H1 (cell line): ENCODE results near the gene LLGL2. TPM values are rescaled to one million over a fixed set of nuclear protein-coding genes. Genes with fewer than 3 reads are reported as not detected.
A peak's percentile ranks its signal among the peaks of the same experiment; 100 is the strongest.

Source experiments
- CTCF ChIA-PET: fragments of 300-600 bp; sonication (Branson Sonifier 250); formaldehyde crosslinking; loops from one replicate; lab custom pipeline; 2021; ENCODE audit not compliant: partially characterized antibody; lab: Charles Lee
- POLR2A ChIA-PET: fragments of 300-600 bp; sonication (Branson Sonifier 250); formaldehyde crosslinking; loops from one replicate; lab custom pipeline; 2021; ENCODE audit warnings: inconsistent platforms; ENCODE audit not compliant: partially characterized antibody; lab: Charles Lee
- DNase-seq, 2 experiments: peaks; one replicate each; pipeline versions ENCODE4 v3.0.0 to v3.0.0-alpha.2; 2010 to 2022; ENCODE audit warnings: low spot score in 2 of 2, low read depth in 1 of 2, mixed read lengths in 1 of 2
- FAIRE-seq: peaks from 2 replicates; lab custom pipeline; 2011; peaks lifted over from hg19 to GRCh38; lab: Jason Lieb, UNC
- H2AFZ ChIP-seq: 2 replicates; pipeline ENCODE4 v1.8.1; 2012; ENCODE audit warnings: low read length, inconsistent platforms
- H2AK5ac ChIP-seq: 2 replicates; pipeline ENCODE4 v1.6.1; 2013; ENCODE audit warnings: low read depth, low read length
- H2BK120ac ChIP-seq: replicated peaks from 2 replicates; pipeline ENCODE3; 2013; ENCODE audit warnings: low read depth, low read length, inconsistent platforms
- H2BK12ac ChIP-seq: 2 replicates; pipeline ENCODE4 v1.6.1; 2013; ENCODE audit warnings: low read depth, low read length
- H2BK15ac ChIP-seq: 2 replicates; pipeline ENCODE4 v1.6.1; 2013; ENCODE audit warnings: low read length
- H2BK20ac ChIP-seq: 2 replicates; pipeline ENCODE4 v1.6.1; 2013; ENCODE audit warnings: low read length
- H2BK5ac ChIP-seq: 2 replicates; pipeline ENCODE4 v1.6.1; 2013; ENCODE audit warnings: low read depth, low read length
- H3K14ac ChIP-seq: 2 replicates; pipeline ENCODE4 v1.6.1; 2013; ENCODE audit warnings: inconsistent platforms; ENCODE audit not compliant: insufficient read length
- H3K18ac ChIP-seq: 2 replicates; pipeline ENCODE4 v1.6.1; 2013; ENCODE audit warnings: low read length; ENCODE audit errors: extremely low read depth
- H3K23ac ChIP-seq: 2 replicates; pipeline ENCODE4 v1.6.1; 2013; ENCODE audit warnings: inconsistent platforms; ENCODE audit not compliant: insufficient read length
- H3K23me2 ChIP-seq: 2 replicates; pipeline ENCODE4 v1.6.1; 2013; ENCODE audit warnings: low read depth, low read length
- H3K27ac ChIP-seq: 2 replicates; pipeline ENCODE4 v1.6.1; 2011; ENCODE audit warnings: low read depth, low read length, inconsistent platforms
- H3K27me3 ChIP-seq, 4 experiments: replicated peaks in 1 of 4; 1 replicate in 1 of 4; 2 replicates in 3 of 4; pipeline versions ENCODE4 v1.6.1 to v1.8.1; 2011 to 2013; ENCODE audit warnings: low read length in 3 of 4, mild to moderate bottlenecking in 3 of 4, inconsistent platforms in 2 of 4, mixed read lengths in 2 of 4, moderate library complexity in 1 of 4; ENCODE audit not compliant: control insufficient read depth in 3 of 4, insufficient read depth in 3 of 4; ENCODE audit errors: extremely low read depth in 1 of 4
- H3K36me3 ChIP-seq, 4 experiments: 2 replicates each; pipeline versions ENCODE4 v1.6.1 to v1.8.1; 2011 to 2013; ENCODE audit warnings: mild to moderate bottlenecking in 4 of 4, low read length in 3 of 4, moderate library complexity in 2 of 4, control low read depth in 1 of 4, inconsistent platforms in 1 of 4; ENCODE audit not compliant: insufficient read depth in 4 of 4, control insufficient read depth in 2 of 4
- H3K4ac ChIP-seq: replicated peaks from 2 replicates; pipeline ENCODE3; 2013; ENCODE audit warnings: low read length, low read depth, mixed read lengths, inconsistent platforms; ENCODE audit not compliant: insufficient read length
- H3K4me1 ChIP-seq, 4 experiments: replicated peaks in 1 of 4; 1 replicate in 1 of 4; 2 replicates in 3 of 4; pipeline versions ENCODE4 v1.6.1 to v1.8.1; 2011 to 2013; ENCODE audit warnings: low read length in 3 of 4, inconsistent platforms in 2 of 4, mixed read lengths in 1 of 4; ENCODE audit not compliant: insufficient read depth in 4 of 4, control insufficient read depth in 3 of 4
- H3K4me2 ChIP-seq, 2 experiments: 2 replicates each; pipeline versions ENCODE4 v1.6.1 to v1.8.1; 2011 to 2013; ENCODE audit warnings: low read depth in 2 of 2, low read length in 2 of 2, control low read depth in 1 of 2, inconsistent platforms in 1 of 2, mild to moderate bottlenecking in 1 of 2; ENCODE audit not compliant: insufficient read depth in 1 of 2
- H3K4me3 ChIP-seq, 4 experiments: fragments of 200-600, 300-600 bp in 1 of 4; sonication (generic), shearing (Covaris generic), sonication (Bioruptor Twin) in 1 of 4; 2 replicates each; pipeline versions ENCODE4 v1.5.1 to v1.8.1; 2011 to 2016; ENCODE audit warnings: low read length in 4 of 4, low read depth in 3 of 4, control low read depth in 2 of 4, inconsistent platforms in 2 of 4, mild to moderate bottlenecking in 2 of 4, mixed read lengths in 1 of 4, moderate library complexity in 1 of 4; ENCODE audit not compliant: insufficient read depth in 2 of 4; ENCODE audit errors: extremely low read depth in 1 of 4
- H3K56ac ChIP-seq: replicated peaks from 2 replicates; pipeline ENCODE3; 2013; ENCODE audit warnings: low read depth, mild to moderate bottlenecking, mixed read lengths, low read length, inconsistent platforms; ENCODE audit not compliant: insufficient read length
- H3K79me1 ChIP-seq: 2 replicates; pipeline ENCODE4 v1.6.1; 2013; ENCODE audit warnings: low read depth, low read length, control low read depth
- H3K79me2 ChIP-seq, 2 experiments: 2 replicates each; pipeline versions ENCODE4 v1.6.1 to v1.8.1; 2012 to 2013; ENCODE audit warnings: low read length in 2 of 2, mild to moderate bottlenecking in 2 of 2, inconsistent platforms in 1 of 2; ENCODE audit not compliant: insufficient read depth in 2 of 2, control insufficient read depth in 1 of 2
- H3K9ac ChIP-seq, 4 experiments: replicated peaks in 1 of 4; 1 replicate in 1 of 4; 2 replicates in 3 of 4; pipeline versions ENCODE4 v1.6.1 to v1.8.1; 2011 to 2013; ENCODE audit warnings: low read depth in 3 of 4, low read length in 3 of 4, control low read depth in 2 of 4, mild to moderate bottlenecking in 2 of 4, moderate library complexity in 2 of 4, inconsistent platforms in 1 of 4; ENCODE audit errors: extremely low read depth in 1 of 4
- H3K9me3 ChIP-seq, 2 experiments: 2 replicates each; pipeline versions ENCODE4 v1.6.1 to v1.8.1; 2012 to 2013; ENCODE audit warnings: mild to moderate bottlenecking in 2 of 2, moderate library complexity in 2 of 2, control low read depth in 1 of 2, inconsistent platforms in 1 of 2, low read depth in 1 of 2, low read length in 1 of 2, mixed read lengths in 1 of 2; ENCODE audit not compliant: insufficient read depth in 2 of 2
- H4K20me1 ChIP-seq, 2 experiments: replicated peaks in 1 of 2; 2 replicates each; pipeline versions ENCODE3 to v1.8.1; 2011 to 2013; ENCODE audit warnings: inconsistent platforms in 2 of 2, low read length in 2 of 2, mild to moderate bottlenecking in 1 of 2; ENCODE audit not compliant: insufficient read depth in 2 of 2, control insufficient read depth in 1 of 2
- H4K5ac ChIP-seq: 2 replicates; pipeline ENCODE4 v1.6.1; 2013; ENCODE audit warnings: low read length, low read depth, mixed read lengths, inconsistent platforms; ENCODE audit not compliant: insufficient read length
- H4K8ac ChIP-seq: 2 replicates; pipeline ENCODE4 v1.8.0; 2013; ENCODE audit warnings: mild to moderate bottlenecking, moderate library complexity, low read length, inconsistent platforms; ENCODE audit not compliant: insufficient read depth; ENCODE audit errors: extremely low read depth
- H4K91ac ChIP-seq: replicated peaks from 2 replicates; pipeline ENCODE3; 2013; ENCODE audit warnings: low read length, mixed read lengths, inconsistent platforms; ENCODE audit not compliant: insufficient read length
- POLR2A ChIP-seq, 2 experiments: IDR thresholded peaks; 1 replicate in 1 of 2; 2 replicates in 1 of 2; pipeline ENCODE4 v1.6.1; 2011; ENCODE audit warnings: low read depth in 2 of 2, low read length in 2 of 2, mild to moderate bottlenecking in 2 of 2; ENCODE audit errors: control extremely low read depth in 1 of 2
- RAD21 ChIP-seq, 2 experiments: IDR thresholded peaks in 1 of 2; conservative IDR thresholded peaks in 1 of 2; 2 replicates each; pipeline ENCODE4 v1.6.1; 2011; ENCODE audit warnings: low read depth in 2 of 2, low read length in 2 of 2, improper control_type of control experiment in 1 of 2, inconsistent platforms in 1 of 2, mild to moderate bottlenecking in 1 of 2, moderate library complexity in 1 of 2
- WGBS, 2 experiments: shearing (Covaris generic) in 1 of 2; methylation state at CpG; one replicate each; pipeline versions ENCODE4 v1.1.6 to v1.1.7; 2013 to 2015; ENCODE audit warnings: low lambda C conversion rate in 2 of 2, mixed read lengths in 2 of 2, inconsistent platforms in 1 of 2, low coverage in 1 of 2, missing lambda C conversion rate in 1 of 2; ENCODE audit not compliant: insufficient replicate concordance in 2 of 2, insufficient coverage in 1 of 2, insufficient read length in 1 of 2; ENCODE audit errors: extremely low coverage in 1 of 2, missing lambda C conversion rate in 1 of 2; 5-methylcytosine and 5-hydroxymethylcytosine counted together
- polyA plus RNA-seq, 7 experiments: library from polyadenylated mRNA; depleted of rRNA in 3 of 7; stranded (reverse) in 5 of 7; unstranded in 2 of 7; fragments of >200 nt in 5 of 7; fragments of 200-250 nt in 2 of 7; gene quantifications; 1 replicate in 5 of 7; 2 replicates in 1 of 7; 4 replicates in 1 of 7; pipeline versions ENCODE4 v1.2.1 to v1.2.3, GENCODE V29; 2011 to 2013; ENCODE audit warnings: missing spikeins in 2 of 7, mixed read lengths in 2 of 7
- total RNA-seq: library from RNA; stranded (reverse); fragmentation: NEBNext Ultra II Directional; extraction: Animal tissue kit (Norgen Biotek cat#: 25700); gene quantifications from 2 replicates; pipeline ENCODE4 v1.2.1, GENCODE V29; 2021

LLGL2 gene
- total and polyA plus RNA-seq, 2 of the 8 experiments (the other 6 are each of a cell fraction or from before 2014, with no cell fraction given) = 64.5 to 77.1 TPM

GRCh38 chr17:75561927-75562603 lies 36.6 kb downstream of the LLGL2 start:
- H2BK120ac ChIP-seq = no peak overlapping the region
- H3K4me1 ChIP-seq = peaks cover 0 to 13% (median 5%) of the 10 kb centered on the region in 4 experiments; a peak in 4 of 7 replicates
- no peaks in the 10 kb centered on the region for H3K79me1 ChIP-seq
- no peak overlapping the region for H3K56ac ChIP-seq
- POLR2A ChIA-PET = no interaction called here
- no peak overlapping the region for H3K23ac ChIP-seq
- no peak overlapping the region for H3K27ac ChIP-seq
- H3K4me3 ChIP-seq = no peak overlapping the region
- no peak overlapping the region for H3K18ac ChIP-seq
- H4K20me1 ChIP-seq = peaks cover 0 to 10% of the 10 kb centered on the region in 2 experiments
- H3K79me2 ChIP-seq = no peaks in the 10 kb centered on the region
- no peak overlapping the region for H4K91ac ChIP-seq
- H3K9me3 ChIP-seq = no peaks in the 10 kb centered on the region
- DNase-seq (no peak), FAIRE-seq (no peak)
- H3K36me3 ChIP-seq = peaks cover 3 to 15% (median 10%) of the 10 kb centered on the region in 4 experiments
- no peak overlapping the region for H2BK5ac ChIP-seq
- 90% methylated on average over 5 of the region's 5 CpGs; no CpG with 5 or more reads in 1 of the 2 experiments for WGBS, 2 experiments
- no peak overlapping the region for H3K4ac ChIP-seq
- no peak overlapping the region for H4K8ac ChIP-seq
- H3K9ac ChIP-seq = no peak overlapping the region
- no peak overlapping the region for H3K14ac ChIP-seq
- H4K5ac ChIP-seq = no peak overlapping the region
- H3K27me3 ChIP-seq = no peaks in the 10 kb centered on the region
- no peak overlapping the region for H2BK15ac ChIP-seq
- TF ChIP-seq POLR2A (IDR thresholded peaks at IDR 0.05; ENCODE audit: control extremely low read depth in 1 of 2, low read depth in 2 of 2, low read length in 2 of 2) (no peak), RAD21 (IDR thresholded peaks at IDR 0.05 in 1 of 2, conservative IDR thresholded peaks at IDR 0.05 in 1 of 2; ENCODE audit: low read depth in 2 of 2, low read length in 2 of 2) (peak in 1 of 2 experiments; percentile 23; a peak in 1 of 4 replicates)
- no peak overlapping the region for H2AK5ac ChIP-seq
- no peak overlapping the region for H3K4me2 ChIP-seq
- H2BK20ac ChIP-seq = no peak overlapping the region
- no peak overlapping the region for H2BK12ac ChIP-seq
- CTCF ChIA-PET = interaction anchor here (0.7 to 1.5 kb wide), 3 partner anchors 19 to 201 kb away, joined by 3 to 5 read pairs (median 3); no protein-coding TSS in a partner anchor
- no peak overlapping the region for H2AFZ ChIP-seq
- H3K23me2 ChIP-seq = no peaks in the 10 kb centered on the region
